ENCODE measurements around the gene ZNF202. TPM values are rescaled to one million over a fixed set of nuclear protein-coding genes. Genes with fewer than 3 reads are reported as not detected.
A peak's percentile ranks its signal among the peaks of the same experiment; 100 is the strongest.

The ZNF202 gene
- polyA plus RNA-seq, 2 of the 4 experiments (the other 2 are of a cell fraction): 10.0 to 14.2 TPM

GRCh38 chr11:123692961-123693360 is 48.5 kb downstream of the ZNF202 start:
- POLR2A ChIA-PET: no interaction called here
- CTCF ChIA-PET: interaction anchor here (1.2 to 1.4 kb wide), 2 partner anchors 14 to 52 kb away, joined by 3 to 8 read pairs; no protein-coding TSS in a partner anchor
- Histone ChIP-seq H3K27ac (no peak overlapping the region), H3K4me1 (no peaks in the 10 kb centered on the region), H3K9me3 (no peaks in the 10 kb centered on the region), H3K4me3 (no peak overlapping the region), H3K4me2 (no peak overlapping the region)
- TF ChIP-seq HOXA7 (CRISPR knock-in tag; IDR thresholded peaks at IDR 0.05) (no peak), KDM1A (IDR thresholded peaks at IDR 0.05; ENCODE audit: low read depth) (no peak), HOXB13 (CRISPR knock-in tag; IDR thresholded peaks at IDR 0.05; ENCODE audit: low read depth) (no peak), HES2 (IDR thresholded peaks at IDR 0.05) (no peak), ZNF302 (CRISPR knock-in tag; IDR thresholded peaks at IDR 0.05) (no peak), MAZ (IDR thresholded peaks at IDR 0.05; ENCODE audit: borderline replicate concordance, low read depth, low read length) (no peak), ATOH8 (CRISPR knock-in tag; IDR thresholded peaks at IDR 0.05; ENCODE audit: low read depth) (no peak), MYC (IDR thresholded peaks at IDR 0.05; ENCODE audit: borderline replicate concordance, low read length) (no peak), TP53 (CRISPR knock-in tag; IDR thresholded peaks at IDR 0.05) (no peak), JUNB (IDR thresholded peaks at IDR 0.05) (no peak), ESRRA (IDR thresholded peaks at IDR 0.05; ENCODE audit: borderline replicate concordance, low read length) (no peak), BCL3 (IDR thresholded peaks at IDR 0.05) (no peak), KDM5A (IDR thresholded peaks at IDR 0.05) (no peak), NFE2L2 (conservative IDR thresholded peaks at IDR 0.05; ENCODE audit: low read length) (no peak), ELK1 (IDR thresholded peaks at IDR 0.05; ENCODE audit: low read depth, low read length) (no peak), CTCF (IDR thresholded peaks at IDR 0.05) (no peak), FOSL2 (IDR thresholded peaks at IDR 0.05) (no peak), FOSL2 (CRISPR knock-in tag; IDR thresholded peaks at IDR 0.05) (no peak), RARB (CRISPR knock-in tag; IDR thresholded peaks at IDR 0.05) (no peak), PBX3 (IDR thresholded peaks at IDR 0.05) (no peak)
- ATAC-seq (no peak), FAIRE-seq (no peak), DNase-seq (ENCODE audit: low read depth in 1 of 2, low spot score in 1 of 2) (no peak)

- H3K4me1 ChIP-seq: no peaks in the 10 kb centered on the region
- WGBS (ENCODE audit: missing lambda C conversion rate): 5% methylated on average over 3 of the region's 3 CpGs
- FAIRE-seq (no peak), ATAC-seq (peak in 1 of 2 experiments; percentile 47; a peak in 1 of 6 replicates), DNase-seq (ENCODE audit: low read depth in 1 of 2, low spot score in 1 of 2) (peak; percentile 10 to 13)
- H3K27ac ChIP-seq: no peak overlapping the region
- no peak overlapping the region for H3K4me2 ChIP-seq
- ChIA-PET POLR2A (no interaction called here), CTCF (no interaction called here)
- no peaks in the 10 kb centered on the region for H3K9me3 ChIP-seq
- no peak overlapping the region for H3K4me3 ChIP-seq
- TF ChIP-seq CHD2 (IDR thresholded peaks at IDR 0.05; ENCODE audit: low read length, partially characterized antibody) (no peak), SMC3 (IDR thresholded peaks at IDR 0.05) (no peak), EHMT2 (IDR thresholded peaks at IDR 0.05; ENCODE audit: low read depth) (no peak), ELK1 (IDR thresholded peaks at IDR 0.05; ENCODE audit: low read depth, low read length) (no peak), BHLHE40 (IDR thresholded peaks at IDR 0.05; ENCODE audit: low read depth, low read length) (no peak), HOXB13 (CRISPR knock-in tag; IDR thresholded peaks at IDR 0.05; ENCODE audit: low read depth) (no peak), RCOR1 (IDR thresholded peaks at IDR 0.05; ENCODE audit: low read depth, low read length) (no peak), SREBF2 (IDR thresholded peaks at IDR 0.05) (no peak), ATOH8 (CRISPR knock-in tag; IDR thresholded peaks at IDR 0.05; ENCODE audit: low read depth) (no peak), KDM1A (IDR thresholded peaks at IDR 0.05; ENCODE audit: low read depth) (no peak), EHF (CRISPR knock-in tag; IDR thresholded peaks at IDR 0.05) (no peak), MYC (IDR thresholded peaks at IDR 0.05; ENCODE audit: borderline replicate concordance, low read length) (no peak), CTCF (IDR thresholded peaks at IDR 0.05) (no peak)
Observed at GRCh38 chr11:123690485-123690884, 51.0 kb downstream of the ZNF202 start.

All from A549 (cell line).